Stimulated activated CD8-positive, alpha-beta memory T cell treated with anti-CD3 and anti-CD28 coated beads, Interleukin-7, amount 100 ng/mL, for 1 hour (primary cell): ENCODE measurements around the gene ZRANB2.

Source experiments
- DNase-seq, 2 donors: peaks; one replicate each; pipeline ENCODE4 v3.0.0-alpha.2; 2020; ENCODE audit warnings: low read depth in 2 of 2

Gene ZRANB2, protein sequence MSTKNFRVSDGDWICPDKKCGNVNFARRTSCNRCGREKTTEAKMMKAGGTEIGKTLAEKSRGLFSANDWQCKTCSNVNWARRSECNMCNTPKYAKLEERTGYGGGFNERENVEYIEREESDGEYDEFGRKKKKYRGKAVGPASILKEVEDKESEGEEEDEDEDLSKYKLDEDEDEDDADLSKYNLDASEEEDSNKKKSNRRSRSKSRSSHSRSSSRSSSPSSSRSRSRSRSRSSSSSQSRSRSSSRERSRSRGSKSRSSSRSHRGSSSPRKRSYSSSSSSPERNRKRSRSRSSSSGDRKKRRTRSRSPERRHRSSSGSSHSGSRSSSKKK

GRCh38 chr1:71080739-71081696 lies at the start of gene ZRANB2:
Gene ZRANB2, minus strand, starts transcription at chr1:71081035. Its CDS starts 40 bp downstream, at chr1:71080995.
- peak; percentile 73 to 77 for DNase-seq

- no peak for DNase-seq
Observed at GRCh38 chr1:71128060-71128459, 47.2 kb upstream of the ZRANB2 start.

GRCh38 chr1:71118086-71118485 lies 37.3 kb upstream of the ZRANB2 start:
- no peak for DNase-seq

DNA sequence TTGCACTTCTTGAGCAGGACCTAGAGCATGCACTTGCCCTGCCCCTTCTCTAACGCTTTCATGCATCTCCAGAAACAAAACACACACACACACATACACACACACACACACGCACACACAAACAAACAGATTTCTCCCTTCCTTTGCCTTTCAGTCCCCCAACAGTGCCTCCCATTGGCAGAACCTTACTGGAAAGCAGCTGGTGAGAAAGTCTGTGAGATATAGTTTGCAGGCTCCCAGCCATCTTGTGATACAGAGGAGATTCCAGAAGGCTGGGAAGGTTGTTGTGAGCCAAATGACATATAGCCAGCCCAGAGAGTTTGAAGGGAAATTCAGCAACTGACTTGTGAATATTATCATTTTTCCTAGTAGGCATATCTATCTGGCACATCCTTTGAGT lies 35.9 kb upstream of the ZRANB2 start:
- no peak for DNase-seq

DNA sequence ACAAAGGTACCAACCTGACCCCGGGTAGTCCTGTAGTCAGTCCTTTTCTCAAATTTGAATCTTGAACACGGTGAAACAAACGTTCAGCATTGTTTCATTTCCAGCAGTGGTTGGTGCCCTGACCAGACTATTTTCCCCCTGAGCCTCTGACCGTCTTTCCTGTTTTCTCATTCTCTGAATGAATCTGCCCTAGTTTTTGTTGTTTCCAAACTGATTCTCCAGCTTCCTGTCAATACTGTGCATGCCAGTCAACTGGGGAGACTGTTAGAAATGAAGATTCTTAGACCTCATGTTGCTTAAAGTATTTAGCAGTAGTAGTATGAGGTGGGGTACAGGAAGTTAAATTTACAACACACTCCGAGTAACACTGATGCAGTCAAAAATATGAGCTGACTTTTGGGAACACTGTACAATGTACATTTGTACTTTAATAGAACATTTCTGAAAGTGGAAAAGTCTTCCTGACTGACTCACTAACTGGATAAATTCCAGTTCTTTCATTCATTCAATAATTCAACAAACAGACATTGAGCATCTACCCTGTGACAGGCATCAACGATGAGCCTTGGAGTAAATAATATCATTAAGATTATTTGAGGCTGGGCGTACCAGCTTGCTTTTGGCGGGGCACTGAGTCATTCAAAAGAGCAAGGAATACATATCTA lies 26.0 kb upstream of the ZRANB2 start:
- no peak for DNase-seq

- no peak for DNase-seq
Observed at GRCh38 chr1:71104417-71104816, 23.6 kb upstream of the ZRANB2 start.

DNA sequence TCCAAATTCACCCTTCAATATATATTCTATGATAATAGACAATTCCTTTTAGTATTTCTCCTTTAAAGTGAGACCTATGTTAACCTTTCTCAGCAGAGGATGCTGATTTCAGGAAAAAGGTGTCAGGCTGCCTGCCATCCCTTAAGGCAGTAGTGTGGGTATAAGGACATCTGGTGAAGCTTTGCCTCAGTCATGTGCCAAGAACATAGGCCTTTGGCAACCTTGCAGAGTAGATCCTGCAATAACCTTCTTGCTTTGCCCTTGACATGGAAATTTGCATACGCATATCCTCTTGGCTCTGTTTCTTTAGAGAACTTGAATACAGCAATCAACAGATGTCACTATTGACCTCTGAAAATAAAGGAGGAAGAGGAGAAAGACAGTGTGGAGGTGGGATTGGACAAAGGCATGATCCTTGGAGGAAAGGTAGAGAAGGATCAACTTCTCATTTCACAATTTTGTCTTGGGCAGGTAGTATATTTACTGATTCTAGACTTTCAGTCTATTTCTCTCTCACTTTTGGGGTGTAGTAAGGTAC lies 21.1 kb upstream of the ZRANB2 start:
- no peak for DNase-seq

DNA sequence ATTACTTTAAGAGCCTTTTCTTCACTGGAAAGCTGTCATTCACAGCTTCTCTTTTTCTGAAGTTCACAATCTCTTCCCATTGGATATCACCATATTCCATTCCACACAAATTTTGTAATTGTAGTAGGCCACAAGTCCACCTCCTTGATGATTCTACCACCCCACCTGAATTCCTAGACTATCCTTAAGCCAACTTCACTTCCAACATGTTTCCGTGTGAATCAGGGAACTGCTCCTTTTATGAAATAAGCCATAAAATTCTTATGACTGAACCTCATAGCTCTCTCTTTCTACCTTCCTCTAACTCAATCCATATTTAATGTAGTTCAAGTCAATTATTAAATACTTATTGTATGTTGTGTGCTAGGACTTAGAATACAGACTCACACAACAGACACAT lies 16.6 kb upstream of the ZRANB2 start:
- no peak for DNase-seq

GRCh38 chr1:71094913-71095312 lies 14.1 kb upstream of the ZRANB2 start:
- no peak for DNase-seq

- DNase-seq: no peak
Observed at GRCh38 chr1:71093938-71094337, 13.1 kb upstream of the ZRANB2 start.

DNA sequence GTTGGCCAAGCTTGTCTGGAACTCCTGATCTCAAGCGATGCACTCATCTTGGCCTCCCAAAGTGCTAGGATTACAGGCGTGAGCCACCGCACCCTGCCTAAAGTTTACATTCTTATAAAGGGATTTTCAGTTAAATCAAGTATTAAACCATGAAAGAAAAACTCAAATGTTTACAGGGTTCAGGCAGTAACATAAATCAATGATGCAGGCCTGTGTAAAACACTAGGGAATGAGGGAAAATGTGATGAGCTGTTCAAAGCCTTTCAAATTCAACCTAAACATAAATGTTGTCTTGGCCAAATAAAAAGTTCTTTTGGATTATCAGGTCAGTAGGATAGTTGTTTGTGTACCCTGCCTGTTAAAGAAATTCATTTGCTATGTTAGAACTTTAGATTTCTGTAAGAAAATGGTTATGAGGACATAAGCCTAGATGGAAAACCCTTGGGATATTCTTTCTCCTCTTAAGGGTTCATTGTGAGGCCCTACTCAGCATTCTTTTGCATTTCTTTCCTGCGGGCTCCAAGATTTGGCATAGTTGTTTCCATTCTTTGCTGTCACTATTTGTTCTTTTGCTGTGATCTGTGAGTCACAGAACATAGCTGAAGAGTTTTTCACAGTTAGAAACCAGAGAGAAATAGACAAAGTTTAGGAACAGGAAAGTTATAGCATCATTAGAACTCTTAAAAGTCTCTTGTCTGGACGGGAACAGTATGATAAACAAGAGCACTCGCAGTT lies 8.9 kb upstream of the ZRANB2 start:
- DNase-seq: no peak

DNA sequence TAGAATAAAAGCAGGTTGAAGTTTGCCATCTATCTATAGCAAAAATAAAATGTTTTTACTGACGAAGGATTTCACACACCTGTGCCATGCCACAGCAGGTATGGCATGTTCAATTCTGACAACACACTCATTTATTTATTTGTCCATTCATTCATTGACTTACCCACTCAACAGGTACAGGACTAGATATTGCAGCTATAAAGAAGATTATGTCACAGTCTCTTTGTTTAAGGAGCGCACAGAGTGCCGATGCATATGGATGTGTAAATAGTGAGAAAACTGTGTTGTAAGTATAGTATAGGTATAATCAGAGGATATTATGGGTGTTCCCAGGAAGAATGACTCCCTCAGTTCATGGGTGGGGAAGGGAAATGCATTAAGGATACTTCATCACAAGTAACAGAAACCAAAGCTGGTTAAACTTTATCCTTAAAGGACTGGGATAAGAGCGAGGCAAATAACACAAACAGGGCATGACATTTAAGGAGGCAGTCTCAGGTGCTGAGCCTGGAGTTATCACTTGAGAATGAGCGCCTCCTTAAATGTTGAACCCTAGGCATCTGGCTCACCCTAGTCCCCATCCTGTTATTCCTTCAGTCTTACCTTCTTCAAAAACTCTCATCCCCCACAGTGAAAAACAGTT lies 7.9 kb upstream of the ZRANB2 start:
- DNase-seq: no peak

DNA sequence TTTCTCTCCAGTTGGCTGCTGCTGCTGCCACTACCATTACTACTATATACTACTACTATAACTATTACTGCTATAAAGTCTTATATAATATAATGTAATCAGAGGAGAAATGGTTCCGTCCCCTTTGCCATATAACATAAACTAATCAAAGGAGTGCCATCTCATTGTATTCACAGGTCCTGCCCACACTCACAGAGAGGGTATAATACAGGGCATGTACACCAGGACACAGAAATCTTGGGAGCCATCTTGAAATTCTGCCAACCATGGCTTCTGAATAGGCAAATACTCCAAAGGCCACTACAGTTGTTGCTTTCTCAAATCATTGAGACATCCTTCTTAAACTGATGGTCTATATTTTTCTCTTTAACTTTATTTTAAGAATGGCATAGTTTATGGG lies 6.9 kb upstream of the ZRANB2 start:
- no peak for DNase-seq

- no peak for DNase-seq
Observed at GRCh38 chr1:71087060-71087459, 6.2 kb upstream of the ZRANB2 start.

- no peak for DNase-seq
Observed at GRCh38 chr1:71086331-71086730, 5.5 kb upstream of the ZRANB2 start.

DNA sequence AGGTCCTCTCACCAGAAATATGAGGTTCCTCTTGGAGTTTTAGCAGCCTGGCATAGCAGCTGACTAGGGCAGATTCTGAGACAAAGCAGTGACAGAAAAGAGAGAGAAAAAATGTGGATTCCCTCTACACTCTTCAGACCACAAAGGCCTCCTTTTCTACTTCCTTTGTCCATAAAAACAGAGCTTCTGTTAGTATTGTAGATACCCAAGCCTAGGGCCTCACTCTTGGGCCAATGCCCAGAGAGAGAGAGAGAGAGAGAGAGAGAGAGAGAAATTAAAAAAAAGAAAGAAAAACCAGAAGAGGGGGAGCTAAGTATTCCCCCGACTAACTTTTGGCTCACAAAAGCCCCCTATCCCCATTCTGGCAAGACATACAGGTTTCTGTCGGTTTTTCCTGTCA lies 2.4 kb upstream of the ZRANB2 start:
- DNase-seq: no peak

DNA sequence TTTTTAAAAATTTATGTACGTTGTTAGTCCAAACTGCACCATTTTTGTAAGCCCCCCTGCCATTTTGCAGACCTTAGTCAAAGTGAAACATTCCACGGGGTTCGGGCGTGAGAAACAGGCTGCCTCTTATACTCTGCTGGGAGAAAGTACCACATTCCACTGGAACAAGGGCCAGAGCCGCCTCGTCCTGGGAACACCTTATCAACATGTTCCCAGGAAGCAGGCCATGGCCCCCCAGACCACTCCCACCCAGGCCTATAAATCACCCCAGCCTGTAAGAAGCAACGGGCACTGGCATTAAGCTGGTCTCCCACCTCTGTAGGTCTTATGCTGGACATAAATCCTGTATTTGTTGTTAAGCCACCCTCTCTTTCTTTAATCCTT lies 854 bp upstream of the ZRANB2 start:
- DNase-seq: no peak

DNA sequence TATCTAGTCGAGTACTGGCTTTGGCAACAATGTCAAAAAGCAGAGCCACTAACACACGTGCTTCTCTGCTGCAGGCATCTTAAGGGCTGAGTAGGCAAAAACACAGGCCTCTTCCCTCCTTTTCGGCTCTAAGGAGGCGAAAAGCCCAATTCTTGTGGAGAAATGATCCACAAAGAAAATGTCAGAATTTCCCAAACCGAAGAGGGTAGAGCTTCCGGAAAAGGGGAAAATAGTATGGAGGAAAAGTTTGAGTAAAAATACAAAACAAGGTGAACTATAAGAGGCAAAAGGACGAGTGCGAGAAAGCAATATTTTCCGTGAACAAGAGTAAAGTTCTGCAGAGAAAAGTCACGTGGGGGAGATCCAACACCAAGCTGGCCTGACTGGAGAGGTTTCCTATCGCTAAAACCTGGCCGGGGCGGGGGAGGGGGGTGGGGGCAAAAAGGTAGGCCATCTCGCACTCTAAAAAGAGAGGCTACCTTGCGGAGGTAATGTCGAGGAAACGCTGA lies 551 bp downstream of the ZRANB2 start:
- no peak for DNase-seq

GRCh38 chr1:71074681-71075080 lies 6.2 kb downstream of the ZRANB2 start:
- no peak for DNase-seq

DNA sequence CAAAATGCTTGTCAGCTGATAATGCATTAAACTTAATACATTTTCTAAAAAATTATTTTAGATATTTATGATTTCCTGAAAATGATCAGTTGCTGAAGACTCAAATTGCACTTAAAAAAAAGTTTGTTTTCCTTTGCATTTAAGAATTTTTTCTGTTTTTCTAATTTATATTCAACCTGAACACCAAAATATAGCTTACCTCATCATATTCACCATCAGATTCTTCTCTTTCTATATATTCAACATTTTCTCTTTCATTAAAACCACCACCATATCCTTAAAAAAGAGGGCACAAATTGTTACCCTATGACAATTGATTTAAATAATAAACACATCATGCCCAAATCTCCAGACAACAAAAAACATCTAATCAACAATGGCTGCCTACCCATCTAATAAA lies 8.6 kb downstream of the ZRANB2 start:
- DNase-seq: no peak

GRCh38 chr1:71071720-71072119 lies 9.1 kb downstream of the ZRANB2 start:
- no peak for DNase-seq
